ENCODE data around the gene CISD3.

- TF ChIP-seq EZH2 (IDR thresholded peaks at IDR 0.05; ENCODE audit: insufficient read depth, poor library complexity, severe bottlenecking) (no peak), EZH2phosphoT487 (IDR thresholded peaks at IDR 0.05; ENCODE audit: insufficient read depth, low read depth) (no peak)
Measured at GRCh38 chr17:38750312-38751121, 20.4 kb downstream of the CISD3 start.

Measured in GM23248 (cell line).